ENCODE data around the gene PSMC4.
A peak's percentile ranks its signal among the peaks of the same experiment; 100 is the strongest.

The PSMC4 gene

GRCh38 chr19:39994361-39994760 lies 23.4 kb downstream of the PSMC4 start:
- no peak for TF ChIP-seq ZNF274 (IDR thresholded peaks at IDR 0.05; ENCODE audit: low read depth, low read length)
- H3K4me3 ChIP-seq (ENCODE audit: low read length), result no peak overlapping the region

- H3K4me3 ChIP-seq (ENCODE audit: low read length), result peak overlapping the region; percentile 99
- no peak for TF ChIP-seq ZNF274 (IDR thresholded peaks at IDR 0.05; ENCODE audit: low read depth, low read length)
These were observed 24.8 kb downstream of the PSMC4 start for GRCh38 chr19:39995794-39996193.

- peak overlapping the region; percentile 99 for H3K4me3 ChIP-seq (ENCODE audit: low read length)
- no peak for TF ChIP-seq ZNF274 (IDR thresholded peaks at IDR 0.05; ENCODE audit: low read depth, low read length)
These were observed 25.3 kb downstream of the PSMC4 start for GRCh38 chr19:39996218-39996810.

- no peak for TF ChIP-seq ZNF274 (IDR thresholded peaks at IDR 0.05; ENCODE audit: low read depth, low read length)
- peak within 1 kb of the TSS; percentile 99 for H3K4me3 ChIP-seq (ENCODE audit: low read length)
These were observed 26.1 kb downstream of the PSMC4 start, which contains the start of gene ZNF546 for GRCh38 chr19:39996811-39997637. TSS of gene ZNF546 (plus strand) at chr19:39997060. CDS start at chr19:39998327, 1,267 bp downstream.

GRCh38 chr19:39997638-39998216 lies 26.8 kb downstream of the PSMC4 start:
- no peak for TF ChIP-seq ZNF274 (IDR thresholded peaks at IDR 0.05; ENCODE audit: low read depth, low read length)
- H3K4me3 ChIP-seq (ENCODE audit: low read length), result peak overlapping the region; percentile 99

GRCh38 chr19:39998501-39998900 lies 27.5 kb downstream of the PSMC4 start:
- no peak overlapping the region for H3K4me3 ChIP-seq (ENCODE audit: low read length)
- no peak for TF ChIP-seq ZNF274 (IDR thresholded peaks at IDR 0.05; ENCODE audit: low read depth, low read length)

- TF ChIP-seq ZNF274 (IDR thresholded peaks at IDR 0.05; ENCODE audit: low read depth, low read length), result no peak
- no peak overlapping the region for H3K4me3 ChIP-seq (ENCODE audit: low read length)
These were observed 34.8 kb downstream of the PSMC4 start for GRCh38 chr19:40005691-40006272.

GRCh38 chr19:40006273-40006691 lies 35.3 kb downstream of the PSMC4 start:
- TF ChIP-seq ZNF274 (IDR thresholded peaks at IDR 0.05; ENCODE audit: low read depth, low read length), result no peak
- H3K4me3 ChIP-seq (ENCODE audit: low read length), result no peak overlapping the region

- H3K4me3 ChIP-seq (ENCODE audit: low read length), result no peak overlapping the region
- no peak for TF ChIP-seq ZNF274 (IDR thresholded peaks at IDR 0.05; ENCODE audit: low read depth, low read length)
These were observed 38.7 kb downstream of the PSMC4 start for GRCh38 chr19:40009674-40010073.

GRCh38 chr19:40013991-40014390 lies 43.0 kb downstream of the PSMC4 start:
- no peak overlapping the region for H3K4me3 ChIP-seq (ENCODE audit: low read length)
- TF ChIP-seq ZNF274 (IDR thresholded peaks at IDR 0.05; ENCODE audit: low read depth, low read length), result no peak; the same call in 1 of the 2 replicates

- H3K4me3 ChIP-seq (ENCODE audit: low read length), result no peak overlapping the region
- TF ChIP-seq ZNF274 (IDR thresholded peaks at IDR 0.05; ENCODE audit: low read depth, low read length), result no peak
These were observed 53.0 kb downstream of the PSMC4 start for GRCh38 chr19:40023969-40024368.

- no peak for TF ChIP-seq ZNF274 (IDR thresholded peaks at IDR 0.05; ENCODE audit: low read depth, low read length)
- no peak overlapping the region for H3K4me3 ChIP-seq (ENCODE audit: low read length)
These were observed 55.1 kb downstream of the PSMC4 start for GRCh38 chr19:40025938-40026596.

GRCh38 chr19:40026597-40026970 lies 55.6 kb downstream of the PSMC4 start:
- no peak for TF ChIP-seq ZNF274 (IDR thresholded peaks at IDR 0.05; ENCODE audit: low read depth, low read length)

More at GRCh38 chr19:40026597-40026970, 55.6 kb downstream of the PSMC4 start:
- no peak overlapping the region for H3K4me3 ChIP-seq (ENCODE audit: low read length)

Measured in GM08714 (cell line).